ENCODE data around the gene CCN6.
A peak's percentile ranks its signal among the peaks of the same experiment; 100 is the strongest.
"Not testable (repeated sequence)": the region's sequence is repeated elsewhere in the genome, so short reads cannot be mapped to it uniquely, and the experiment has no call there.

CCN6 gene

DNA sequence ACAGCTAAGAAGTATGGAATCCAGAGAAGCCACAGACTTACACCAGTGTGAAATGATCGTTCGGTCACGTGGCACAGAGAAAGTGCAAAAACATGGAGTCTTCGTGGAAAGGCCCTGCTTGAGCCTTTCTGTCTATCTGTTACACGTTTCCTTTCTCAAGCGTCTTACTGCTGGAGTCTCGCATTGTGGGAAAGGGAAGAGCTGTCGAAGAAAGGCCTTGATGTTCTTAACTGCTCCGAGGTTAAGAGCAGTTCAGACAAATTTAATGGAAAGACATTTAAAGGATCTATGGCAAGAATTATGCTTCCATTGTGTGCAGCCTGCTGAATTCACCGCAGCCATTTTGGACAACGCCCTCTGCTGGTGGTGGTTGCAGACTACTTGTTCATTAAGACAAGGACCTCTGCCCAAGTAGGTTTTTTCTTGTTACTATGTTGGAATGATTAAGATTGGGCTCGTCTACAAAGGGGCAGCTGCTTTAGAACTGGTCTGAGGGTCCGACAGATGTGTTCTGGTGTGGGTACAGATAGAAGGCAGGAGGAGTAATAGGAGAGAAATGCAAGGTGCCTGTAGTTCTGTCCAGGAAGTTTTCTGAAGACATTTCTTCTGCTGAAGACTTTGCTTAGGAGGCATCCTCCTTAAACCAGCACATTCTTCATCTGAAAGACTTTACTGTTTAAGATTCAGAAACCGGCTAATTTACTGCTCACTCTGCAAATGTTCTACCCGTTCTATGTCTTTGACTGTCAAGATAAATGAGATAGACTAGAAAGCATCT lies 24.7 kb upstream of the CCN6 start:
- DNase-seq (ENCODE audit: low read depth, low spot score) = no peak

DNA sequence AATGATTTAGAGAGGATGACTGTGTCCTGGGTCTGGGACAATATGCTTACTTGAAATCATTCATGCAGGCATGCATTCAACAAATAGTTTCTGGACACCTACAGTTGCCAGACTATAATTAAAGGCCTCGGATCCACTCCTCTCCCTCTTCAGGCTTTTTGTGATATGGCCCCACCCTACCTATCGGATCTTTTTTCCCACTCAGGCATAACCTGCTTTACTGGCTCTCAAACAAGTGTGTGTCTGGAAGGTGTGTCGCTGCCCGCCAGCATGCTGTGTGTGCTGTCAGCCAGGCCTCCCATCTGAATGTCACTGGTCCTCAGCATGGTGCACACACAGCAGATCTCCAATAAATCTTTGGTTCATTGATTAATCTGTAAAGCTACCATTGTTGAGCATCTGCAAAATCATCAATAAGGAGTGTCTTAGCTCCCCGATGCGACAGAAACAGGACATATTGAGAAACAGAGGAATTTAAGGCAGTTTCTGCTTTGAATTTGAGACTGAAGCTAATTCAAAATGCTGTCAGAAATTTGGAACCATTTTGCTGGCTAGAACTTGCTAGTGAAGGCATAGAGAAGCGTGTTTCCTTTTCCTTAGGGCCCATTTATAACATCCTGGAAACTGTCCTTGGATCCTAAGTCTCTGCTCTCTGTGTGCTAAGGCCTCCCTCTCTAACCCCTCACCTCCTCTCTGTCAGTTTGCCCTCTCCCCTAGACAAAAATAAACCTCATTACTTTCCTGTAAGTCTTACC lies 23.5 kb upstream of the CCN6 start:
- DNase-seq (ENCODE audit: low read depth, low spot score) = no peak

DNA sequence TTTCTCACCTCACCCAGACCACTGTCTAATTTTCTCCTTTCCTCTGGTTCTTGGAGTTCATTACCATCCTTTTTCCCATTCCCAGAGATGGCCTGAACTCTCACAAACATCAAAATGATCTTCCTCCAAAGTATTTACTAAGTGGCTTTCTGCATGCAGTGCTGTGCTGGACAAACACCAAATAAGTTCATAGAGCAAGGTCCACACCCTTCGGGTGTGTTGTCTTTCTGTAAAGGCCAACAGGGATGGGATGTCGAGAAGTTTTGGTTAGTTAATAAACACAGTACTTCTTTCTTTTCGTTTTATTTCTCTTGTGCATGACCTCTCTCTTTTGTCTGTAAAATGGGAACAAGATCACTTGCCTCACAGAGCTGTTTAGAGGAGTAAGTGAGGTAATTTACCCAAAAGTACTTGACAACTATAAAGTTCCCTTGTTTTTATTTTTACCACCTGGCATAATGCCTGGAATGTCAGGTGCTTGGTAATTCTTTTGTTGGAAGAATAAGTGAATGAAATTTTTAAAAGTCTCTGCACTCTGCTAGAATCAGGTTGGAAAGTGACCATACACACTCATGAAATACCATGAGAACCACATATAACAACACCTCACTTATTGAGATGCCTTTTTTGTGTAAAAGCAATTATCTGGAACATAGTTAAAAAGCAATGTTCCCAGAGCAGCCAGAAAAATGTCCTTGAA lies 22.8 kb upstream of the CCN6 start:
- DNase-seq (ENCODE audit: low read depth, low spot score) = no peak

DNA sequence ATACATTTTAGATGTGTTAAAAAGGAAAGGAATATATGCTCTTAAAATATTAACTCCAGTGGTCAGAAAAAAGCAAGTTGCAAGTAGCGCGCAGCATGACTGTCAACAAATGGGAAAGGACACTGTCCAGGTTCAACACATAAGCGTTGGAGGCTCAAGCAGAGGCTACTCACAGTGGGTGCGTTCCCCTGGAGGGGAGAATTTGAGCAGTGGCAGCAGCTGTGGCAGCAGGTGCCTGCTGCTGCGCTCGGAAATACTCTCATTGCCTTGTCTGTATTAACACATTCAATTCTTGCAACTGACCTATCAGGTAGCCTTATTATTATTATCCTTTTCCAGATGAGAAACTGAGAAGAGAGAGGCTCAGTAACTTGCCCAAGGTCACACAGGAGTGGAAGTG lies 21.9 kb upstream of the CCN6 start:
- no peak for DNase-seq (ENCODE audit: low read depth, low spot score)

DNA sequence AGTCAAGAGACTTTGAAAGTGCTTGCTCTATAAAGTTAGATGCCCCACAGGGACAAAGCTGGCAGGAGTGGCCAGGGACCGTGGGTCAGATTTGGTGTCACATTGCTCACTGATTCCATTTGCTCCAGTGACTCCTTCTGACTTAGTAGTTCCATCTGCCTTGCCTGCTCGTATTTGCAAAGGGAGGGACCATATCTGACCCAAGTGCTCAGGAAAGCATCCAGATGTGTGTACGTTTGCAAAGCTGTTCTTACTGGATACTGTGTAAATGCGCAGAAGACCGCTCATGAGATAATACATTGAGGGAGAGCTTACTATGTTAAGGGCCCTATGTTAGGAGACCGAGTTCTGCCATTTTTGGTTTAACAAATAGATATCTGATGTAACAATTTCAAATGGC lies 21.2 kb upstream of the CCN6 start:
- no peak for DNase-seq (ENCODE audit: low read depth, low spot score)

DNA sequence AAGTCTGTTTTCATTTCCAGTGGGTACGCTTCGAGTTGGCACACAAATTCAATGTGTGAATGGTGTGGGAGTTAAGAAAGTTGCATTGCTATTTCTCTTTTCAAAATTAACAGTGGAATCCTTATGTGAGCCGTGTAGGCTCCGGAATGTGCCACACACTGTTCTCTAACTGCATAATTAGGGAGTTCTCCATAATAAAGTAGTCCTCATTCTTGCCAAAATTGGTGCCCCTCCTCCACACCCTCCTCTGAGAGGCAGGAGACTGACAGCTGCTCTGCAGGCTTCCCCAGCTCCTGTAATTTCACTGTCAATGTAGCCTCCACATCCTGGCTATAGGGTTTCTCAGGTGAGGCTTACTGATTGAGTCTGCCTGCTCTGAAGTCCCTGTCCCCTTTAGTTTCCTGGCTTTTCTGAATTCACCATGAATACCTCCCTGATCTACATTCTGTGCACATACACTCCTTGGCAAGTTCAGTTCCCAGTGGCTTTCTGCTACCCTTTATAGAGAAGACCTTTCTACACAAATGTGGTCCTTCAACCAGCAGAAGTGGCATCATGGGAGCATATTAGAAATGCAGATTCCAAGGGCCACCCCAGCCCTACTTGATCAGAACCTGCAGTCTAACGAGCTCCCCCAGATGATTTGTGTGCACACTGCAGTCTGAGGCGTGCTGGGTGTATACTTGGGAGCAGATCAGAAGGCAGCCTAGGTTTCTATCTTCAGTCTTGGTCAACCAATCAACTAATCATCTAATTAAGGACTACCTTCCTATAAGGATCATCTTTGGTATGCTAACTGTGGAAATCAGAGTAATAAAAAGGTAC lies 19.9 kb upstream of the CCN6 start:
- no peak for DNase-seq (ENCODE audit: low read depth, low spot score)

DNA sequence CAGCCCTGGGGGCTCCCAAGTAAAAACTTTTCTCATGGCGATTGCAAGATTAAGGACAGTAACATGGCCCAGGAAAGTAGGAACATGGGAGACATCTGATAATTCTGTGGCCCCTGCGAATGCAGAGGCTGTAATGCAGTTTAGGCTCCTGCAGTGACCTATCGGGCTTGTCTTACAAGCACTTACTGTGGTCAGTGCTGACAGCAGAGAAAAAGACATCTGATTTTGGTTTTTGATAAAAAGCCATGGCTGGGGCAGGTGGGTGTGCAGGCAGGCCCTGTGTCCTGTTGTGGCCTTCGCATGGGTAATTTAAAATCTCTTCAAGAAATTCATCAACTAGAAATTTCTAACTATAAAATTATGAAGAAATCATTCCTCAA lies 19.3 kb upstream of the CCN6 start:
- DNase-seq (ENCODE audit: low read depth, low spot score) = no peak

DNA sequence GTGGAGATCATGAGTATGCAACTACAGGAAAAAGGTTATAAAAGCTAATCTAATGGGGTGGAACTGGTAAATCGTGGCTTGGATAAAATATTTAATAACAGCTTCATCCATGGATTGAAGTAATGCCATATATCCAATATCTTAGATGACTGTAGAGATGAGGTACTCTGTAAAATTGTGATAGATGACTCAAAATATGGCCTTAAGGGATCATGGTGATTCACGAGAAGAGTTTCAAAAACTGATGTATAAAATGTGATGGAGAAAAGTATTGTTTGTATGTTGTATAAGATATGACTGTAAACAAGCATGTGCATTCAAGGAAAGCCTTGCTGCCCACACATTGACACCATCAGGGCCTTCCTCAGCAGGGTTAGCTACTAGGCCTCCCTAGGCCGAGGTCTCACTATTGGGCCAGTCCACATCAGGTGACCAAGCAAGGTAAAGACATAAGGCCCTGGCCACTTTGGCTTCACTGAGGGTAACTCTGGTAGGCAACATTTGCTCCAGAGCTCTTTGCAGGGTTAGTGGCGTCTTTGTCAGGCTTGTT lies 17.7 kb upstream of the CCN6 start:
- DNase-seq (ENCODE audit: low read depth, low spot score) = no peak

DNA sequence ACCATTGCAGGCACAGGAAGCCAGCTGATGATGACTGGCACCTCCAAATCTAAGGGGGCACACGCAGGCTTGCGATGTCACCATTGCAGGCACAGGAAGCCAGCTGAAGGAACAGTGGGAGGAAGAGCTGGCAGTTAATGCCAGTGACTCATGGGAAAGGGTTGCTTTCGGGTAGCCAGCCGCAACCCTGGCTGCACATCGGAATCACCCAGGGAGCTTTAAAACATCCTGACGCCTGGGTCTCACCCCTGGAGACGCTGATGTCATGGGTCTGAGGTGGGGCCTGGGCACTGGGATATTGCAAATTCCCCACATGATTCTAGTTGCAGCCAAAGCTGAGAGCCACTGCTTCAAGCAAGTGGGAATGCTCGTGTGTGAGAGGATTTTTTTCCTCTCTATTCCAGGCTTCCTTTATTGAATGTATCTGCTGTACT lies 16.1 kb upstream of the CCN6 start:
- peak; percentile 69 for DNase-seq (ENCODE audit: low read depth, low spot score)

DNA sequence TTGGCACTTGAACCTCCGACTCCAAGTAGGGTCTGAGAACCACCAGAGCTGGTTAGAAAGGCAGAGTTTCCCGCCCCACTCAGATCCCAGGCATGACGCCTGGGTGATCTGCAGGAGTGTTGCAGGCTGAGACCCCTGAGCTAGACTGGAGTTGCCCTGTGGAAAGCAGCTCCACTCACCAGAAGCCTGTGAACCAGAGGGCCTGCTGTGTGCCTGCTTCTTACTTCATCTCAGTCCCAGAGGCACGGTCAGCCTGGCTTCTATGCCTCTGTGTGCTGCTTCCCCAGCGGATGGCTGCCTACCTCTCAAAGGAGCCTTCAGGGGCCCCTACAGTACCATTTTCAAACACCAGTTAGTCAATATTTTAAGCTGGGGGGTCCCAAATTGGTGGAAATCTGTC lies 15.6 kb upstream of the CCN6 start:
- no peak for DNase-seq (ENCODE audit: low read depth, low spot score)

DNA sequence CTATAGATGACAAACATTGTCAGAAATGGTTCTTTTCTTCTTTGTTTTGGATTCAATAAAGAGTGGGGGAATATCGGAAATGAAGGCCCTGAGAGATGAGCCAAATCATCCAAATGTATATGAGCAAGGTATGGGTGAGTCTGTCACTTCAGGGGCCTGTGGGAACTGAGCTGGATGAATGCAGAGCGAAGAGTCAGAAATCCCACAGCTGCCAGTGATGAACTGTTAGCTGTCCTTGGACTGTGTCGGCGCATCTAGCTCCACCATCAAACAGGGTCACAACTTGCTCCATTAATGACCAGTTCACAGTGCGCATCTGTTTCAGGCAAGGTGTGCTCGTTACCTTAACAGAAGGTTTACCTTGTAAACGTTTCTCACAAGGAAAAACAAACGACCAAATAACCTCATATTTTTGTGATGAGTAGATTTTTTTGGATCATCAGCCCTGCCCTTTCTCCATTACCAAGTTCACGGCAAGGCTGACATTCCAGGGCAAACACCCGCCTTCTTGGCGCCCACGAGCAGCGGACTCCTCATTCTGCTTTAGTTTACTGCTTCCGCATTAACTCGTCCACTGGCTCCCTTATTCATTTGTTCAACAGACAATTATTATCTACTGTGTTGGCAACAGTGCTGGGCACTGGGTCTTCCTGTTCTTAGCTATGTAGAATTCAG lies 15.0 kb upstream of the CCN6 start:
- no peak for DNase-seq (ENCODE audit: low read depth, low spot score)

DNA sequence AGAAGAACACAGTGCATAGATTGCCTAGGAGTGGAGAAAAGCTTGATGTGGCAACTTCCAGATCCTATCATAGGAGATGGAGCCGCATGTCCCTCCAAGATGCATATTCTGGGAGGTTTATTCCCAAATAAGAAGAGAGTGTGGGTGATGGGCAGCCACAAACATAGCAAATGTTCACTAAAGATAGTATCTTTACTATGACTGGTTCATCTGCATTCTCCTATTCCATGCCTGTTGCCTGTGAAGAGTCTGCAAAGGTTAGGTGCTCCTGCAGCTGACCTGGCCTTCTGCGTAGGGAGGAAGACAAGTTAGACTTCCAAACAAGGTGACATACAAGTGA lies 14.5 kb upstream of the CCN6 start:
- no peak for DNase-seq (ENCODE audit: low read depth, low spot score)

DNA sequence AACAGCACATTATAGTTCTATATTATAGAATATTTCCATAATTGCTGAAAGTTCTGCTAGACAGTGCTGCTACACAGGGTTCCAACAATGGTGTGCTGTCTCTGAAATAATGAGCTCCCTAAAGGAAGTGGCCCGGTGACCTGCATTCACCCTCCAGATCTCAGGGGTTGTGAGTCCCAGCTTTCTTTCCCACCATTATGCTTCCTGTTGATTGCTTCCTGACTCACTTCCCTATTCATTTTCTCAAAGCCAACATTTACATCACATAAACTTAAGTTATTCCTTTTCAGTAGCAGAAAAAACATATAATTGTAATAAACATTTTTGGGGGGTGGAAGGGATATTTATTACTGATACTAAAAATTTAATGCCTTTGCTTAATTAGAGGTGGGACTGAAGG lies 12.9 kb upstream of the CCN6 start:
- DNase-seq (ENCODE audit: low read depth, low spot score) = no peak

DNA sequence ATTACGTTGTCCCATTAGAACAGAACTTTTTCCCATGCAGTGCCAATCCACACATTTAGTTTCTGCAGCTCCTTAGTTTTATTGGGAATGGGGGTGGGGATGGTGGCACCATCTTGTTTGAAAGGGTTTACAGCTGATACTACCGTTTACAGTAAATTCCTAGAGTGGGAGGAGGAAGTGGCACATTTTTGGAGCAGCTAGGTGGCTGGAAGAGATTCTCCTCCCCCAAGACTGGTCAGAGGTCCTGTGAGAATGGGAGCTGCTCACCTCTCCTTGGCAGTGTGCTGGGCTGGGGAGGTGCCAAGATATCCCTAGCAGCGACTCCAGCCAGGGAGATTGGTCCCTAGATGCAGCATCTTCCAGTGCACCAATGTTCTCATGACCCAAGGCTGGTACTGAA lies 12.4 kb upstream of the CCN6 start:
- DNase-seq (ENCODE audit: low read depth, low spot score) = no peak

DNA sequence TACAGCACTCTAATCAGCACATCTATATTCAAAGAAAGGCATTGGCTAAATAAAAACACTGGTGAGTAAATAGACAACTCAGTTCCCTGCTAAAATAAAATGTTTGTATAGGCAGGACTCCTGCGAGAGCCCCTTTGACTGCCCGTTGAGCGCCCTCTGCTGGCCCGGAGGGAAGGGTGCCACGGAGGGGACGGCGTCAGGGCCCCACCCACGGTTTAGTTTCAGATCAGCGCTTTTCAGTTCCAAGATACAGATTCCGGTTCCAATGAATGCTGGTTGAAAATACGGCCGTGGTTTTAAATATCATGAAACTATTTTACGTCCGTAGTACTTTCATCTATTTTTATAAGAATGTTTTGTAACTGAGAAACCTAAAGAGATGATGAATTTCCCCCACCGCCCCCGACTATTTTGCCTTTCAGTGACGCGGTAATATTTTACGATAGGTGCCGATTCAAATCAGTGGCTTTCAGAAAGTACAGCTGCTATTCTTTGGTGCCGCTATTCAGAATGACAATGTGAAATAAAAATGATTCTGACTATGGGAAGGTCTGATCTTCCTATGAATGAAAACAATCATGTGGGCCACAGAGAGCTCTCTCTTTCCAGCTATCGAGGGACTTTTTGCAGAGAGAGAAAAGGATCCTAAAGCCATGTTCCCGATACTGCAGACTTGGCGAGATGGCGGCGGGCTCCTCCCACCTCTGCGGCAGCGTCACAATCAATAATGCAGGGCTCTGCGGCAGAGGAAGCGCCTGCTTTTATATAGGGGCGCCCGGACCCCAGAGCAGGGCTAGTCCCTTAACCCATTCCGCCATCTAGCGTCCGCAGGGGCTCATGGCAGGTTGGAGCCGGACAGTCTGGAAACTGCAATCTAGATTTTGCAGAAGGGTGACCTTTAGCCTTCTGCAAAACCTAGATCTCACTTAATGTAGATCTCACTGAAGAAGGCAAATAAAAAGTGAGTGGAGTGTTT lies 10.6 kb upstream of the CCN6 start:
- DNase-seq (ENCODE audit: low read depth, low spot score) = peak; percentile 79

DNA sequence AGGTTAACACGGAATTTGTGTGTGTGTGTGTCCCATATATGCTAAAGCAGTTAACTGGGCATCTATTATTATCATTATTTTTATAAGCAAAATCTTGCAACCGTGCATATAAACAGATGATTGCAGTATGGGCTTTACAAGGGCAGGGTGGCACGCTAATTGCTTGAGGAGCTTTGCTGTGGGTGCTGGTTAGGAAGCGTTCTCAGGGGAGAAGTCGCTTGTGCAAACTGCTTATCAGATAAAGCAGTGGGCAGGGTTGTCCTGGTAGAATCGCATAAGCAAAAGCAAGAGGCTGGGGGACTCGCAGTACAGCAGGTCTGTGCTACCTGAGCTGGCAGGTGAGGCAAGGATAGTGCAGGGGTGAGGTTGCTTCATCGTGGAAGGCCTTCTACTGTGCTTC lies 9.7 kb upstream of the CCN6 start:
- DNase-seq (ENCODE audit: low read depth, low spot score) = no peak

DNA sequence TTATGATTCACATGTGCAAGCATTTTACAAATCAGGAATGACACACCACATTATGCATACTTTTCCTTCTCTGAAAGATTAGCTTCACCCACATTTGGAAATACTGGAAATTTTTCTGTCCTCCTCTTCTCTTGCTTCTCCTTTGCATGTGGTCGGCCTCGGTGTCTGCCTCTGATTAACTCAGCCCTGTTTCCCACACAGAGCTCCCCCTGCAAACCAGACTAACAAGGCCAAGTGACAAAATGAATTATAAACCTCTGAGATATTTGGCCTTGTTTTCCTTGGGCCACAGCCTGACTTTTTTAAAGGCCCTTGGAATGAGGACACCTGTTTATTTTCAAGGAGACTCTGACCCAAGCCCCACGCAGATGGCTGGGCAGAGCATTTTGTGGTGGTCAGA lies 9.0 kb upstream of the CCN6 start:
- no peak for DNase-seq (ENCODE audit: low read depth, low spot score)

DNA sequence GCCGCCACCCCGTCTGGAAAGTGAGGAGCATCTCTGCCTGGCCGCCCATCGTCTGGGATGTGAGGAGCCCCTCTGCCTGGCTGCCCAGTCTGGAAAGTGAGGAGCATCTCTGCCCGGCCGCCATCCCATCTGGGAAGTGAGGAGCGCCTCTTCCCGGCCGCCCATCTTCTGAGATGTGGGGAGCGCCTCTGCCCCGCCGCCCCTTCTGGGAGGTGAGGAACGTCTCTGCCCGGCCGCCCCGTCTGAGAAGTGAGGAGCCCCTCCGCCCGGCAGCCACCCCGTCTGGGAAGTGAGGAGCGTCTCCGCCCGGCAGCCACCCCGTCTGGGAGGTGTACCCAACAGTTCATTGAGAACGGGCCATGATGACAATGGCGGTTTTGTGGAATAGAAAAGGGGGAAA lies 6.4 kb upstream of the CCN6 start:
- not testable (repeated sequence) for DNase-seq (ENCODE audit: low read depth, low spot score)

DNA sequence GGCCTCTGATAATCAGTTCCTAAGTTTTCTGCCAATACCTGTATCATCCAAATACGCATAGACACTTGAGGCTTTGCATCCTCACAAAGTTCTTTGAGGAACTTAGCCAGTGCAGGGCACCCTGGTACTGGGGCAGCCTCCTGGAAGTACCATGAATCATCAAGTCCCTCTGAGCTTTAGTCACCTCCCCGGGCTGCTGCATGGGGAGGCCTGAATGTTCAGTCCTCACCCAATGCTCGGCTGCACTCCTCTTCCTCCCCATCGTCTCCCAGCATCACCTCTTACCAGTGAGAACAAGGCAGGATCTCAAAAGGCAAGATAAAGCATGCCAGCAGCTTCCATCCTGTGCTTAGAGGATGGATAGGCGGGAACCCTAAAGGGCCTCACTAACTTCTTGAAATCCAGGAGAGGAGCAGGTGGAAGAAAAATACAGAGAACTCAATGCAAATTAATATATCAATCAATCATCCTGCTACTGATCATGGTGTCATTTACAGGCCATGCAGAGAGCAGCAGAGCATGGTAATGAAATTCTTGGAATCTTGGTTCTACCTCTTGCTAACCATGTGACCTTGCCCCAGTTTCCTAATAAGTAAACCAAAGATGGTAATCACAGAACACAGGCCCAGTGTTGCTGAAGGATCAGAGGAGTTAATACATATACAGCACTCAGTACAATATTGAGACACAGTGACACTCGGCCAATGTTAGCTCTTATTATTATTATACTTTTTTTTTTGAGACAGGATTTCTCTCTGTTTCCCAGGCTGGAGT lies 4.7 kb upstream of the CCN6 start:
- no peak for DNase-seq (ENCODE audit: low read depth, low spot score)
